Measurements from ENCODE around the gene PLXNA2.

PLXNA2 gene

GRCh38 chr1:208038303-208038702, 205.9 kb downstream of the PLXNA2 start:
- no peak for DNase-seq

DNA sequence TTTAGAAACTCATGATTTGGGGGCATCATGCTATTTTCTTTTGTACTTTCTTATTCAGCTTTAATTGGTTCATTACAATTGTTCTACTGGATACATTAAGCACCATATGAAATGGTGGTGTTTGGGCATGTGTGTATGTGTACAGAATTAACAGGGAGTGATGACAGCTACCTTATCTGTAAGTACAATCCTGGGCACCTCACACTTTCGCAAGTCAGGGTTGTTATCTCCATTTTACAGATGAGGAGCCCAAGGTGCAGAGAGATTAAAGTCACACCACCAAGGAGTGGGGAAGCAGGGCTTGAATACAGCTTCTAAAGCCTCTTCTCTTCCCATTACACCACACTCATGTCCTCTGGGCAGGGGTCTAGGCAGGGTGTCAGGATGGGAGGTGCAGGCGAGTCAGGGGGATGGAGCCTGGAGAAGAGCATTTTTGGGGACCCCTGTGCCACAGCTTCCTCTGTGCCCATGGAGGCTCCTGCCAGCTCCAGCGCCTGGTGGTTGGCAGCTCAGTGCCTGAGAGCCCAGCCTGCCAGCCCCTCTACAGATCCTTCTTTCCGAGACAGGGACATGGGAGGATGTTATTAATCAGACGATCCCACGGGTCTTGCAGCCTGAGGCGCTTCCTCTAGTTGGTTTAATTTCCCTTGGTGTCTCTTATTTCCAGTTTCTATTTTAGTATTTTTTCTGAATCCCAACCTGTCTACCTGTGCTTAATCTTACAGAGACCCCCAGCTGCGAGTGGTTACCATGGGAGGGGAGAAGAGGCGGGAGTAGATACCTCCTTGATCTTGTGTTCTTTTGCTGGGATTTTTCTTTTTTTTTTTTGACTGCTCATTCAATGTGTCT, 207.0 kb downstream of the PLXNA2 start:
- DNase-seq = no peak

DNA sequence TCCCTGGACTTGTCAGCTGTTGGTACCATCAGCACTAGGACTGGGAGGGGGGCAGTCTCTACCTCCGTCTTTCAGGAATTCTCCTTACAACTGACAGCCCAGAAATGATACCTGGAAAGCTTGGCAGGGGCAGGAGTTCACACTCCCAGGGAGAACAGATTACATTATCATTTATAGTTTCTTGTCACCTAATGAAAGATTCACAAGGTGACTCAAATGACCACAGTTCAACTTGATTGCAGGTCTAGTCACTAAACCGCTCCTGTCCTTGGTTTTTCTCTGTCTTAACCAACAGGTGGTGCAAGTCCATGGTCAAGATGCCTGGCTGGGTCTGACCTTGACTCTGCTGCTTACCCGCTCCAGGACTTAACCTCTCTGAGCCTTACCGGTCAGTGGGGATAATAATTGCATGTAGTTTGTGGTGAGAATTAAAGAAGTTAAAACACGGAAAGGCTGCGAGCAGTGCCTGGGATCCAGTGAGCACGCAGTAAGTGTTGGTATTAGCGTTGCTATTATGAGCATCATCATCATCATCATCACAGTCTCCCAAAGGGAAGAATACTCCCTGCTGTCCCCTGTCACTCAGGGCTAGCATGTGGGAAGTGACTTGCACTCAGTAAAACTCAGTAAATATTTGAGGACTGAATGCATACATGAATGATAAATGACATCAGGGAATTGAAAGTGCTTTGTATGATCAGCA, 207.9 kb downstream of the PLXNA2 start:
- DNase-seq = no peak

GRCh38 chr1:208034135-208034534, 210.0 kb downstream of the PLXNA2 start:
- DNase-seq = no peak

DNA sequence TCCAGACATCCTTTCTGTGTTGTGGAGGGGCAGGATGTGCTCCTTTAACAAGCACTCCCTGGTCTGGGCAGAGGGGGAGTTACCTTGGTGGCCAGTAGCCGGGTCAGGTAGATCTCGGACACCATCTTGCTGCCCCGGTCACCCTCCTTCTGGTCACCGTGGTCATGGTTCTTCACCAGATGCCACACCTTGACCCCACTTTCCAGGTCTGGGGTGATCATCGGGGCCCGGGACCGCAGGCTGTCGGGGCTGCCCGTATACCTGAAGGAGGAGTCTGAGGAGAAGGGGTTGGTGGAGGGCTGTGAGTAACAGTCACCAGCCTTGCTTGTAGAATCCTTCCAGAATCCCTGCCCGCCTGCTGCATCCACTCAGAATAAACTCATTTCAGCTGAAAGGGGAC, 210.9 kb downstream of the PLXNA2 start:
- no peak for DNase-seq

DNA sequence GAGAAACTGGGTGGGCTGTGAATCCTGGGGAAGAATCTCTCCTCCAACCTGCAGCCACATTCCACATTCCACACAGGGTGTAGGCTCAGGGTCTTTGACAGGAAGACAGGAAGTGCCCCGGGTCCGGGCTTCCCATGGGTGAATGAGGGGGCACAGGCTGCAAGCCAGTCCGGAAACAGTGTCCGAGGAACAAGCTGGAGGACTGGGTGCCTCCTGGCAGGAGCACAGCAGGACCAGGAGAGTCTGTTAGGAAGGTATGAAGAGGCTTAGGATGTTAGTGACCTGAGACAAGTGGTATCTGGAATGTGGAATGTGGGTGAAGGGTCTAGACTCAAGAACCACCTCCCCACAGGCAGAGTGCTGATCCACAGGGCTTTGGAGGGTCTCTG, 212.3 kb downstream of the PLXNA2 start:
- no peak for DNase-seq

DNA sequence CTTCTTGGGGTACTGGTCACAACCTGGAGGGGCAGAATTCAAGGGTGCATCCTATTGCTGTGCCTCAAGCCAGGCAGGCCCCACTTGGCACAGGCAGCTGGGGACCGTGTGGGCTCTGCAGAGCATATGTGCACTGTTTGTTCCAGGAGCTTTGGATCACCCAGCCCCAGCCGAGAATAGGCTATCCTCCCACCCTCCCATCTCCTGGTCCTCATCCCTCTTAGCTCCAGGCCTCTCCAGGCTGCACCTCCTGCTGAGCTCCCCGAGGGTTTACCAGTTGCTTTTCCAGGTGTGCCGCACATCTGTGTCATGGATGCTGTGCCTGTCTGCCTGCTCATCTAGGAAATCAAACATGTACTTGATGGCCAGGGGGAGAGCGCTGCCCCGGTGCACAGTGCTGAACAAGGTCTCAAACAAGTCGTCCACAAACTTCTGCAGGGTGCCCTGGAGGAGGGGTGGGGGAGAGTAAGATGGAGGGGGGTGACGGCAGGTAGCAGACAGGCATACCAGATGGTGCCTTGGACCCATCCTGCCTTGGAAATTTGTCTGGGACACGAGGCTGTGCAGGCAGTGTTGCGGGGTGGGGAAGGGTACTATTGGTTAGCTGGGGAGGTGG, 212.8 kb downstream of the PLXNA2 start:
- no peak for DNase-seq

DNA sequence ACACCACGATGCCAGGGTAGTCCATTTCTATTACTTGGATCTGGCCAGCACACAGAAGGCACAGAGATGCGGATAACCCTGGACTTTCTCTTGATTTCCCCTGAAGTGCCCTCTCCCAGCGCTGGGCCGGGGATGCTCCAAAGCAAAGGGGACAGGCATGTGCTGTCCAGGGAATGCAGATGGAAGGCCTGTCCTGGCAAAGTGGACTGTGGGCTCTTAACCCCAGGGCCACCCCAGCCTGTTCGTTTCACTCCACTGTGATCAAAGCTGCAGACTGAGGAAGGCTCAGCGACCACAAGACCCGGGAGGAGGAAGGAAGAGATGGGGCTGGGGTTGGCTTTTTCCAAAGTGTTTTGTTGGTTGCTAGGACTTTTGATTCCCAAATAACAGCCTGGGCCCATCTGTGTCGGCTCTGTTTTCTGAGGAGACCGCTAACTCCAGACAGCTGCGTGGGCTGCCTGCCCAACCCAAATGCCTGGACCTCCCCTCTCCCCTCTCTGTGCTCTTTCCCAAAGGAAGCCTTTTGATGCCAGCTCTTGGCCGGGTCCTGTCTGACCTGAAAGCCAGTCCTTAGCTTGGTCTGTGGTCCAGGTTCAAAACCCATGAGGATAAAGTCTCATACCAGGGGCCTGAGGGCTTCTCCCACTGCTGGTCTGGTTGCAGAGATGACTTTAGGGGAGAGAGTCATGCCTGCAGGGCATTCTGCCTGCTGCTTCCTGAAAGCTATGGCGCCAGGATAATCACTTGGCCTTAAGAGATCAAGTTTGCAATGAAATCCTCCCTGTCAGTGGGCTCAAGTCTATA, 213.7 kb downstream of the PLXNA2 start:
- DNase-seq = no peak

GRCh38 chr1:208029381-208030287, 214.6 kb downstream of the PLXNA2 start:
- no peak for DNase-seq

DNA sequence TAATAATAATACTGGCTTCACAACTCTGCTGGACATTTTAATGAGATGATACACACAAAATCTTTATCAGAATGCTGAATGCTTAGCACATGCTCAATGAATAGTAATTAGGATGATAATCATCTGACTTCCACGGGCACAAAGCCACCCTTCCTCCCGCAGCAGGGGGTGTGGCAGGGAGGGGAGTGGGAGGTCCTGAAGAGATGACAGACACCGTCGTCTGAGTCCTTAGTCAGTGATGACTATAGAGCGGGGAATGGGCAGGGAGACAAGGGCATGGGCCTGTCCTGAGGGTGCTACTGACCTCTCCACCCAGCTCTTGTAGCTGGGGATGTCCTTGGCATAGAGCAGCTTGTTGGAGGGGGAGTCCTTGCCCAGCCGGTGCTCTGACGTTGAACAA, 215.7 kb downstream of the PLXNA2 start:
- DNase-seq = no peak

GRCh38 chr1:208027861-208028260, 216.3 kb downstream of the PLXNA2 start:
- no peak for DNase-seq

- DNase-seq = no peak
These were observed 217.2 kb downstream of the PLXNA2 start for GRCh38 chr1:208026880-208027438.

DNA sequence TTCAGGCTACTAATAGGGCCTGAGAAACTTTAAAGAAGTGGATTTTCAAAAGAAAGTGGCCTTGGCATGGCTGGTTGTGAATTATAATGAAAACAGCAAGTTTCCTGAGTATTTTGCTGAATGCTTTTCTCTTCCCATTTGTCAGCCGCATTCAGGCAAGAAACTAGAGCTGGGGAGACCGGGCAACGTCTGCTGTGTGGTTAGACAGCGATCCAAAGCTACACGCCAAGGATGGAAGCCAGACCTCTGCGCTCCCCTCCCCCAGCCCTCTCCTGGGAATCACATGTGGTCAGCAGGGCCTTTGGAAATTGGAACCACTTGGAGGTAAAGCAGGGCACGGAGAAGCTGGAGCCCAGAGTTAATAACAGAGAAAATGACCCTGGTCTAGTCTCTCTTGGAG, 219.2 kb downstream of the PLXNA2 start:
- DNase-seq = no peak

GRCh38 chr1:208024406-208024805, 219.8 kb downstream of the PLXNA2 start:
- no peak for DNase-seq

DNA sequence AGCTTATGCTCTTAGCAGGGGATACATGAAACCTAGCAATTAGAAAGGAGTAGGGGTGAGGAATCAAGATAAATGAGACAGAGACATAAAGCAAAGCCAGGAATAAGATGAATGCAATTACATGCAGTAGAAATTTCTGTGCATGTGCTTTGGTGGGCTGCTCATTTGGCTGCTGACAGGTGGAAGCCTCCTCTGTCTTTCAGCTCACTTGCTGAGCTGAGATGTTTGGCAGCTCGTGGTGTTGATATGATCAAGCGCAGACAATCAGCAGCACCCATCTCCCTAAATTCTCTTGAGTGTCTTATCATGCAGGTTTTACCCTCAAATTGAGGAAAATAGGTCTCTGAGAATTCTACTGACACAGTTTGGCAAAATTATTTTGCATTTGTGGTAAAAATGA, 224.9 kb downstream of the PLXNA2 start:
- no peak for DNase-seq

DNA sequence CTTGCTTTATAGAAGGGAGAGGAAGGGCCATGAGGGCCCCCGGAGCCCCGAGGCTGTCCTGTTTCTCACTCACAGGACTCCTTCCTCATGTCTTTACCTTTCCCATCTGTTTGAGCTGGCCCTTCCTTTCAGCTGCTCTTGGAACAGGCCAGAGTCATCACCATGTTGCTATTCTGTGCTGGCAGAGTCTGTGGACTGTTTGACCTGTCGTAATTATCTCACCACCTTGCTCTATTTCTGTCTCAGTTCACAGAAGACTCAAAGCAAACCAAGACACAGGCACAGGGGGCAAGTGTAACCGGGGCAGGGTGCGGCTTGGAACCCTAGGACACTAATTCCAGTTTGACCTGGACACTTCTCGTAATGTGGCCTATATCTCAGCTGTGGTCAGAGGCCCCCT, 228.9 kb downstream of the PLXNA2 start:
- DNase-seq = no peak

DNA sequence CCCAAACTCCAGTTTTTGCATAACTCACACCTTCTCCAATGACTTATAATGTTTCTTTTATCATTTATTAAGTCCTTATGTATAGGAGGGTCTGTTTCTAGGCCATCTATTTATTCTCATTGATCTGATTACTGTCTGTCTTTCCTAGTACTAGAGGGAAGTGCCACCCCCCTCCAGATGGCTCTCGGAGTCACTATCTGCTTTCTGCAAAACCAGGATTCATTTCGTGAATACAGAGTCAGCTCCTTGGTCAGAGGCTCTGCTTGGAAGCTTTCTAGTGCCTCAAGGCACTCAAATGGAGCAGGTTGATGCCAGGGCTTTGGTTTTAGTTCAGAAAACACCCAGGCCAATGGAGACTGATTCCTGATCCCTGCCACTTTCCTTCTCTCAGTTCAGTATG, 231.0 kb downstream of the PLXNA2 start:
- DNase-seq = no peak

DNA sequence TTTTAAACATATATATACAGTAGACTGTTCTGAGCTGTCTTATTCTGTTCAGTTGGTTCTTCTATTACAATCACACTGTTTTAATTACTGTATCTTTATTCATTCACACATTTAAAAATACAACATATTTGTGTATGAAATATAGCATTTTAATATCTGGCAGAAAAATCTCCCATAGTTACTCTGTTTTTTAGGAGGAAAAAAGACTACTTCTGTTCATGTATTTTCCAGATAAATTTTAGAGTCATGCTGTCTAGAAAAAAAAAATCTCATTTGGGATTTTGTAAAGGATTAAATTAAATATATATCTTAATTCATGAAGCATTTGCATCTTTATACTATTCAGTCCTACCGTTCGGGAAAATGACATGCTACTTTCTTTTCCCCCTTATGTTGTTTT, 231.5 kb downstream of the PLXNA2 start:
- no peak for DNase-seq

GRCh38 chr1:208010487-208011071, 233.6 kb downstream of the PLXNA2 start:
- no peak for DNase-seq

- no peak for DNase-seq
These were observed 234.3 kb downstream of the PLXNA2 start for GRCh38 chr1:208009706-208010444.

- no peak for DNase-seq
These were observed 234.9 kb downstream of the PLXNA2 start for GRCh38 chr1:208009303-208009702.
